Uterus (tissue), 2 donors: ENCODE data around the gene GOLT1A.

Experiments
- CTCF ChIP-seq, 4 experiments: fragments of 200-600 bp in 2 of 4; fragments of 450-650 bp in 2 of 4; sonication (generic) in 2 of 4; IDR thresholded peaks; one replicate each; pipeline ENCODE4 v1.5.1; 2016 to 2019; ENCODE audit warnings: antibody characterized with exemption in 4 of 4, mild to moderate bottlenecking in 2 of 4, moderate library complexity in 1 of 4
- POLR2A ChIP-seq, 2 donors: fragments of 450-650 bp; IDR thresholded peaks; one replicate each; pipeline ENCODE4 v1.6.1; 2016; ENCODE audit warnings: antibody characterized with exemption in 2 of 2, mild to moderate bottlenecking in 1 of 2, moderate library complexity in 1 of 2

- TF ChIP-seq CTCF (IDR thresholded peaks at IDR 0.05) = no peak
- TF ChIP-seq POLR2A (IDR thresholded peaks at IDR 0.05) = no peak
Measured at GRCh38 chr1:204192046-204192445, 21.7 kb downstream of the GOLT1A start.
